ENCODE data around the gene TMC8.

DNA sequence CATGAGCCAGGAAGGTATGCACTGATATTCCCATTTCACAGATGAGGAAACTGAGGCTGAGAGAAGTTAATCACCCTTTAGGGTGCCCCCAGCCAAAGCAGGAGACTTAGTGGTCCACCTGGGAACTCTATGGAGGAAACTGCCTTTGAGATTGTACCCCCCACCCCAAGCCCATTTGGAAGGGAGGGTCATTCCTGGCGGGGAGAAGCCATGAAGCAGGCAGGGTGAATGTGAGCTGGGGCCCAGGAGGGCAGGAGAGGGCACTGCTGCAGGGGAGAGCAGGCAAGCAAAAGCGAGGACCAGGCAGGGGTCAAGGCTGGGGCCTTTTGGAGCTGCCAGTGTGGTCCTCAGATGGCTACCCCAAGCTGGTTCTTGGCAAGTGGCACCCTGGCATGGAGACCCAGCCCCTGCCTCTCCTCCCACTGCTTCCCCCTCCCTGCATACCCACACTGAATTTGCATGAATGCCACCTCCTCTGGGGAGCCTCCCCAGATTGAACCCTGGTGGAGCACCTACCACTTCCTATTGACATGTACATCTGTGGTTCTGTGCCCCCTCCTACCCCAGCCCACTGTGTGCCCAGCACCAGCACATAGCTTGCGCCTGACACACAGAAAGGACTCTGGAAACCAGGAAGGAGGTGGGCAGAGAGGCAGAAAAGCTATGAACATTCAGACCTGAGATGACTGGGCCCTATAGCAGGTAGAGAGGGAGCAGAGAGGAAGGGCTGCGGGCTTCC is 1.1 kb upstream of the TMC8 start:
- no peak for TF ChIP-seq EZH2phosphoT487 (conservative IDR thresholded peaks at IDR 0.05; ENCODE audit: low read length)
- TF ChIP-seq, protein P1, sequence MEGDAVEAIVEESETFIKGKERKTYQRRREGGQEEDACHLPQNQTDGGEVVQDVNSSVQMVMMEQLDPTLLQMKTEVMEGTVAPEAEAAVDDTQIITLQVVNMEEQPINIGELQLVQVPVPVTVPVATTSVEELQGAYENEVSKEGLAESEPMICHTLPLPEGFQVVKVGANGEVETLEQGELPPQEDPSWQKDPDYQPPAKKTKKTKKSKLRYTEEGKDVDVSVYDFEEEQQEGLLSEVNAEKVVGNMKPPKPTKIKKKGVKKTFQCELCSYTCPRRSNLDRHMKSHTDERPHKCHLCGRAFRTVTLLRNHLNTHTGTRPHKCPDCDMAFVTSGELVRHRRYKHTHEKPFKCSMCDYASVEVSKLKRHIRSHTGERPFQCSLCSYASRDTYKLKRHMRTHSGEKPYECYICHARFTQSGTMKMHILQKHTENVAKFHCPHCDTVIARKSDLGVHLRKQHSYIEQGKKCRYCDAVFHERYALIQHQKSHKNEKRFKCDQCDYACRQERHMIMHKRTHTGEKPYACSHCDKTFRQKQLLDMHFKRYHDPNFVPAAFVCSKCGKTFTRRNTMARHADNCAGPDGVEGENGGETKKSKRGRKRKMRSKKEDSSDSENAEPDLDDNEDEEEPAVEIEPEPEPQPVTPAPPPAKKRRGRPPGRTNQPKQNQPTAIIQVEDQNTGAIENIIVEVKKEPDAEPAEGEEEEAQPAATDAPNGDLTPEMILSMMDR (IDR thresholded peaks at IDR 0.05; ENCODE audit: insufficient read depth, low read length, poor library complexity, severe bottlenecking) = no peak
